HG03280 (cell line): Measurements from ENCODE around the gene KIAA0319L.

Experiments used
- ATAC-seq: cut with Tn5 transposase; IDR thresholded peaks from one replicate; pipeline ENCODE4 v1.9.1; 2021; ENCODE audit warnings: mild to moderate bottlenecking, moderate library complexity; ENCODE audit not compliant: unreplicated experiment

KIAA0319L gene

GRCh38 chr1:35564037-35564883, 7.1 kb upstream of the KIAA0319L start:
- ATAC-seq: peak; percentile 45

DNA sequence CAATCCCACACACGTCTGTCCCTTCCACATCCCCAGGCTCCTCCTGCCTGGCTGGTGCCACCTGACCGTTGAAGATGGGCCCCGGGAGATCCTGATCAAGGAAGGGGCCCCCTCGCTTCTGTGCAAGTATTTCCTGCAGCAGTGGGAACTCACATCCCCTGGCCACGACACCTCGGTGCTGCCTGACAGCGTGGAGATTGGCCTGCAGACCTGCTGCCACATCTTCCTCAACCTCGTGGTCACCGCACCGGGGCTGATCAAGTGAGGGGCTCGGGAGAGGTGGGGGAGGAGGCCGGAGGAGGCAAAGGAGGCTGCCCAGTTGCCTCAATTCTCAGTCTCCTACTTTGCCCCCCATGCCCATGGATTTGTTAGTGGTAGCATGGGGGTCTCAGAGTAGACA, 6.0 kb upstream of the KIAA0319L start:
- no peak for ATAC-seq

- ATAC-seq: no peak
These were observed 4.9 kb upstream of the KIAA0319L start for GRCh38 chr1:35561972-35562680.

- no peak for ATAC-seq
These were observed 4.2 kb upstream of the KIAA0319L start for GRCh38 chr1:35561297-35561971.

- ATAC-seq: no peak
These were observed 3.3 kb upstream of the KIAA0319L start for GRCh38 chr1:35560256-35561225.

DNA sequence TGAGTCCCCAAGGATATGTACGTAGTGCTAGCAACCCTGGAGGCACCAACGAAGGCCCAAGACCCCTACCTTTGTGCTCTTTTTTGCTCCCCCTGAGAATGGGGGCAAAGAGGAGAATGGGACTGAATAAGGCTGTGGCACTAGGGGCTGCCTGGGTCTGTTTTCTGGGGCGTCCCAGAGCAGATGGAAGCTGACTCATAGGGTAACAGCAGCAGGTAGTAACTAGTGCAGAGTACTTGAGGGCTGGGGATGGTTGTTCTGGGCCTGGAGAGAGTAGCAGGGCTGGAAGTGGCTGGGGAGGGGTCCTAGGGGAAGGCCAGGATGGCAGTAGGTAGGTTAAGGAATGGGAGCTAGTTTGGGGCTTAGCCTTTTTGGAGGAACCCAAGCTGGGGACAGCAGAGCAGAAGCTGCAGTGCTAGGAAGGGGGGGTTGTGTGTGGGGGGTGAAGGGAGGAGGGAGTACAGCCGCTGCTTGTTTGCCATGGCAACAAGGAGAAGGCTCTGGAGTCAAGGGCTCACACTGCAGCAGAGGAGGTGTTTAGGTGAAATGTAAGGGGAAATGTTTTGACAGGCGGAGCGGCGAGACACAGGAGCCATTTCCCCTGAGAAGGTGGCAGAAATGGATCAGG, 2.2 kb upstream of the KIAA0319L start:
- no peak for ATAC-seq

GRCh38 chr1:35558374-35559316, 1.4 kb upstream of the KIAA0319L start:
- ATAC-seq: no peak

- ATAC-seq: peak; percentile 84
These were observed 589 bp upstream of the KIAA0319L start, which contains the start of gene NCDN for GRCh38 chr1:35557611-35558373. Gene NCDN (plus strand): TSS chr1:35557799. CDS start chr1:35558191, 392 bp downstream.

- no peak for ATAC-seq
These were observed 602 bp downstream of the KIAA0319L start for GRCh38 chr1:35556484-35557117.

DNA sequence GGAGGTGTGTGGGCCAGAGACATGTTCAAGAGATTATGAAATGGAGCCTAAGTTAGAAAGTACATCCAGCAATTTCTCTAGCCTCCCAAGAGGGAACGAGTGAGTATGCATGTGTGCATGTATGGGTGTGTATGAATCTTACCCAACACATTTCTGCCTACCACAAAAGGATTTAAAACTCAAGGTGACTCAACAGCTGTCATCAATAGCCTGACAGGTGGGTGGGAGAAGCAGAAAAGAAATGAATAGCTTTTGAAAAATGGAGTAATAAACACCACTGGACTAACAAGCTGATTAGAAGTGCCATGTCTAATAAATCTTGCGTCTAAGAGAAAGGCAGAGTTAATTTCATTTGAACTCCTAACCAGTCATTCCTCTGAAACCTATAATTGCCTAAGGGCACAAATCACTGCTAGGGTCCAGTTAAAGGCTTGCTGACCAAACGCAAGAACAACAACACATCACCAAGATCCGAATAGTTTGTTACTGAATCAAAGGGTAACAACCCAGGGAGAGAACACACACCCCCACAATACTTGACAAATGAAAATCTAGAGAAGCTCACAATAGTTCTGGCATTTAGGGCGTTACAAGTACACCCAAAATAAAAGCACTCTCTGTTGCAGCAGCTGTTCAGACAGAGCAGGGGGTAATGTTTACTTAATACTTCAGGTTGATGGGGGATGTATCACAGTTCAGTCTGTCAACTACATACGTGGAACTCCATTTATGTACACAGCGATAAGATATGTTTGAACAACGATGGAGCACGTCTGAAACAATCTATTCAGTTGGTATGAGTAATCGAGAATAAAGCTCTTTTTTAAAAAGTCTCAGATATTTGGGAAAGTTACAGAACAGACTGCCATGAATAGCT, 1.4 kb downstream of the KIAA0319L start:
- ATAC-seq: no peak

- ATAC-seq: no peak
These were observed 2.0 kb downstream of the KIAA0319L start for GRCh38 chr1:35555212-35555584.

- no peak for ATAC-seq
These were observed 2.7 kb downstream of the KIAA0319L start for GRCh38 chr1:35554266-35555211.

- ATAC-seq: no peak
These were observed 3.4 kb downstream of the KIAA0319L start for GRCh38 chr1:35553851-35554250.

DNA sequence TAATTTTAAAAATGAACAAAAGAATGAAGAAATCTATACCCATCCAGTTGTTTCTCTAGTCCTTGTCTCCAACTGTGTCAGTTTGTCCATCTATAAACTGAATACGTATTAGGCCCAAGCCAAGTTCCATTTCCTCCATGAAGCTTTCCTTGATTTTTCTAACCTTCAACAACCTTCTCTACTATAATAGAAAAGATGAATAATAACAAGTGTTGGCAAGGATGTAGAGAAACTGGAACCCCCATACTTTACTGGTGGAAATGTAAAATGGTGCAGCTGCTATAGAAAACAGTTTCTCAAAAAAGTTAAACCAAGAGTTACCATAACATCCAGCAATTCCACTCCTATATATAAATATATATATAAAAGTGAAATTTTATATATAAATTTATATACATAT, 10.6 kb downstream of the KIAA0319L start:
- ATAC-seq: no peak

- ATAC-seq: no peak
These were observed 12.2 kb downstream of the KIAA0319L start for GRCh38 chr1:35544976-35545375.
